Urinary bladder (tissue), 4 donors: ENCODE measurements around the gene DGKB. TPM values are rescaled to one million over a fixed set of nuclear protein-coding genes. Genes with fewer than 3 reads are reported as not detected.

Experiments used
- DNase-seq: peaks from one replicate; pipeline ENCODE4 v3.0.0-alpha.2; 2015; ENCODE audit errors: extremely low spot score
- H3K27ac ChIP-seq: one replicate; pipeline ENCODE4 v1.5.1; 2013; ENCODE audit warnings: low read depth, mild to moderate bottlenecking, moderate library complexity
- H3K36me3 ChIP-seq: one replicate; pipeline ENCODE4 v1.6.1; 2013; ENCODE audit warnings: mild to moderate bottlenecking, moderate library complexity; ENCODE audit not compliant: insufficient read depth
- H3K4me1 ChIP-seq: one replicate; pipeline ENCODE4 v1.6.1; 2013; ENCODE audit warnings: mild to moderate bottlenecking, moderate library complexity; ENCODE audit not compliant: insufficient read depth
- H3K4me3 ChIP-seq: one replicate; pipeline ENCODE4 v1.5.1; 2013; ENCODE audit warnings: low read depth, low read length
- WGBS: extraction: QIAGEN DNeasy Blood & Tissue Kit; methylation state at CpG from one replicate; pipeline ENCODE4 v1.1.7; 2013; 5-methylcytosine and 5-hydroxymethylcytosine counted together
- polyA plus RNA-seq: library from polyadenylated mRNA; stranded (reverse); fragments of 200-250 nt; gene quantifications from one replicate; pipeline ENCODE4 v1.2.3, GENCODE V29; 2013
- total RNA-seq: library from RNA; depleted of rRNA; stranded (reverse); fragments of >200 nt; gene quantifications from one replicate; pipeline ENCODE4 v1.2.3, GENCODE V29; 2014
- donor health status: healthy with polysubstance abuse.
- donor health status: healthy.

DGKB gene
- total and polyA plus RNA-seq, 2 donors: 1.2 to 22.5 TPM

DNA sequence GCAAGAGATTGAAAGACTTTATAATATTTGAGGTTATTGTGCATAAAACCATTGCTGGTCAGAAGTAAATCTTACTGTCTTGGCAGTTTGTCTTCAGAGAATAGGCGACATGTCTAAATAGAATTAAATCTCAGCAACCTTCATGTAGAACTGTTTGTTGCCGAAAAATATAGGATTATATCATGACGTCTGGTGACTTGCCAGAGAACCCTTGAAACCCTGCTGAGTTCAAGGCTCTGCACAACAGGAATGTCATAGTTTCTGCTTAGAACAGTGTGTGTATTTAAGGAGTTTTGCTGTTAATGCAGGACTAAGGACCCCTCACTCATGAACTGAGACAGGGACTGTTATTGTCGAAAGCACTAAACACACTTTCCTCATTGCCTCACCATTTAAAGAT, 706.7 kb downstream of the DGKB start:
- H3K4me3 ChIP-seq: no peak overlapping the region
- no peaks in the 10 kb centered on the region for H3K4me1 ChIP-seq
- no peaks in the 10 kb centered on the region for H3K36me3 ChIP-seq
- H3K27ac ChIP-seq: no peak overlapping the region
- WGBS: 79% methylated on average over 4 of the region's 4 CpGs
- no peak for DNase-seq

DNA sequence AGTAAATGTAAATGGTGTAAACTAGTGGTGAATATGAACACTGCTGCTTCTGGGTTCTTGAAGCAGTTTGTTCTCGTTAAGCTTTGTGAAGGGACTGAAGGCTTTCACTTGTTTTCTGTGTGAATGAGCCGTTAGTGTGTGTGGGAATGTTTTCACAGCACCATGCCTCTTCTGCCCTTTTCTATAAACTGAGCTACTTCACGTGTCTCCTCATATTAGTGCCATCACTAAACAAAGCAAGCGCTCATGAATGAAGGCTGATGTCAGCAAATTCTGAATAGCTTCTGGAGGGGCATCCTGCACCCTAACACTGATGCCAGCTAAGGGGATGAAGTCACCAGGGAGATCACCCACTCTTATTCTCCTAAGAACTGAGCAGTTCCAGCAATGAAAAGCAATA, 707.5 kb downstream of the DGKB start:
- H3K4me3 ChIP-seq: no peak overlapping the region
- WGBS: 79% methylated on average over 4 of the region's 4 CpGs
- no peak for DNase-seq
- no peaks in the 10 kb centered on the region for H3K4me1 ChIP-seq
- H3K27ac ChIP-seq: no peak overlapping the region
- H3K36me3 ChIP-seq: no peaks in the 10 kb centered on the region

DNA sequence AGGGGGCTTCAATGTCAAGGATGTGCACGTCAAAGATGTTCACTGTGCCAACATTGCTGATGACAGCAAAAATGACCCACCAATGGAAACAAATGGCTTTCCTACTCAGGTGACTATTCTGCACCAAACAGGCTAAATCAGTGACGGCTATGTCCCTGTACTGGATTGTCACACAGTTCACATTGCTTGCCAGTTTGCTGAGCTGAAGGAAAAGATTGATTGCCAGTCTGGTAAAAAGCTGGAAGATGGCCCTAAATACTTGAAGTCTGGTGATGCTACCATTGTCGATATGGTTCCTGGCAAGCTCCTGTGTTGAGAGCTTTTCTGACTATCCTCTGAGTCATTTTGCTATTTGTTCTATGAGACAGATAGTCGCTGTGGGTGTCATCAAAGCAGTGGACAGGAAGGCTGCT, 710.9 kb downstream of the DGKB start:
- no peaks in the 10 kb centered on the region for H3K4me1 ChIP-seq
- 92% methylated on average over 4 of the region's 4 CpGs for WGBS

DNA sequence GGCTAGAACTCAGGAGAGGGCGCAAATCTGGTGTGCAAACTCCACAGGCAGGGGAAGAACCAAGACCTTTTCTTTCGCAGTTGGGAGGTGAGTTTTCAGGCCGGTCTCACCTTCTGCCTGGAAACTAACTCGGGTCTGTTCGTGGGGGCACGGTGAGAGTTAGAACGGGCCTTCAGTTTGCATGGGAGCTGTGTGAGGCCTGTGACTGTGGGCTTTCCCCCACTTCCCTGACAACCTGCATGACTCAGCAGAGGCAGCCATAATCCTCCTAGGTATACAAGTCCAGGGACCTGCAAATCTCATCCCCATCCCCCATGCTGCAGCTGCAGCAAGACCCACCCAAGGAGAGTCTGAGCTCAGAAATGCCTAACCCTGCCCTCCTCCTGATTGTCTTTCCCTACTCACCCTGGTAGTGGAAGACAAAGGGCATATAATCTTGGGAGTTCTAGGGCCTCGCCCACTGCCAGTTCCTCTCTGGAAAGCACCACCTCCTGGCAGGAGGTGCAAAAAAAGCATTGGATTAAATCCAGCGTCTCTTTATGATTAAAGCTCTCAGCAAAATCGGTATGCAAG, 718.2 kb downstream of the DGKB start:
- Histone ChIP-seq H3K4me3 (no peak overlapping the region), H3K27ac (no peak overlapping the region), H3K4me1 (no peaks in the 10 kb centered on the region), H3K36me3 (peaks cover 1% of the 10 kb centered on the region)
- 93% methylated on average over 10 of the region's 10 CpGs for WGBS
- no peak for DNase-seq

More for the DNA sequence above, 710.9 kb downstream of the DGKB start:
- no peak overlapping the region for H3K4me3 ChIP-seq
- no peaks in the 10 kb centered on the region for H3K36me3 ChIP-seq
- no peak overlapping the region for H3K27ac ChIP-seq
- DNase-seq: no peak

DNA sequence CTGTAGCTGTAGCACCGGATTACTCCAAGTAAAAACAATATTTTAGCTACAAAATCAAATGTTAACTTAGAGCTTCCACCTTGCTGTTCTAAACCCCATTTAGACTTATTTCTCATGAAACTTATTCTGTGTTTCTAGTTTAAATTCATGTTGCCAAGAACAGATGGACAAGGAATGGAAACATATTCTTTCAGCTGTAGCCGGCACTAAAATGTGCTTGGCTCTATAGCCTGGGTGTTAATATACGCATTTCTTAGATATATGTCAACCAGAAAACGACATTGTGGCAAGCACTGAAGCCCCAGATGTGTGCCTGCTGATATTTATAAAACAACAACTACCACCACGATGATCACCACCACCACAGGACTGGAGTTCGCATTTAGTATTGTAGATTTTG, 722.8 kb downstream of the DGKB start:
- DNase-seq: no peak
- Histone ChIP-seq H3K4me3 (no peak overlapping the region), H3K36me3 (peaks cover 1% of the 10 kb centered on the region), H3K27ac (no peak overlapping the region), H3K4me1 (no peaks in the 10 kb centered on the region)
- WGBS: 81% methylated on average over 6 of the region's 6 CpGs

DNA sequence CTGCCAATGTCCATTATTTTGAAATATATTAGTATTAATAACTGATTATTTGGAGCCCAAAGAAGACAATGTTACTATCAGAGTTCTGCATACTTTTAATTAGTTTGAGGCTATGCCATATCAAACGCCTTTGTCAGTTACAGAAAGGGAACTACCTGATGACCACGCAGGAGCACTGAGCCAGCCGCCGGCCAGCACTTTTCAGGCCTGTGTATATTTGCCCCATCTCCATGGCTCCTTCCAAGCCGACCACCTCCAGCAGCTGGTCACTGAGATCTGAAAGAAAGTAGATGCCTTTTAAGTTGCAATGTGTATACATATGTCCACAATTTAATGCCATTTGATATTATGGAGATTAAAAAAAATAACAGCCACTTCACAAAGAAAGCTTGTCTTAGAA, 724.7 kb downstream of the DGKB start:
- 88% methylated on average over 5 of the region's 5 CpGs for WGBS
- H3K4me1 ChIP-seq: no peaks in the 10 kb centered on the region
- H3K27ac ChIP-seq: no peak overlapping the region
- peaks cover 1% of the 10 kb centered on the region for H3K36me3 ChIP-seq
- no peak overlapping the region for H3K4me3 ChIP-seq
- DNase-seq: no peak

DNA sequence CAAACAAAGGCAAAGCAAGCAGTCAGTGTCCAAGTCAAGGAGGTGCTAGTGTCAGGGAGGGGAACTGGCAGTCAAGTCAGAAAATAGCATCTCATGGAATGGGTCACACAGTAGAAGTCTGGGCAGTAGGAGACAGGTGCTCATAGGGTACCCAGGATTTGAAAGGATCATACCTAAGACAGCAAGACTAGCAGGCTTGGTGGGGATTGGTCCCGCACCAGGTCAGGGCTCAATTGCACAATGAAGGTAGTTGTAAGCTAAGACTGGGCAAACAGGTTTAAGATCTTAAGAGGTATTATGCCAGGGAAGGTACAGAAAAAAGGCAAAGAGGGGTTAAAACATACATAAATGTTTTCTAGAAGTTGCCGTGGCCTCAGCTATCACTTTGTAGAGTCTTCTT, 731.7 kb downstream of the DGKB start:
- 82% methylated on average over 2 of the region's 2 CpGs for WGBS
- H3K4me1 ChIP-seq: no peaks in the 10 kb centered on the region
- no peaks in the 10 kb centered on the region for H3K36me3 ChIP-seq
- H3K27ac ChIP-seq: no peak overlapping the region
- DNase-seq: no peak
- H3K4me3 ChIP-seq: no peak overlapping the region

DNA sequence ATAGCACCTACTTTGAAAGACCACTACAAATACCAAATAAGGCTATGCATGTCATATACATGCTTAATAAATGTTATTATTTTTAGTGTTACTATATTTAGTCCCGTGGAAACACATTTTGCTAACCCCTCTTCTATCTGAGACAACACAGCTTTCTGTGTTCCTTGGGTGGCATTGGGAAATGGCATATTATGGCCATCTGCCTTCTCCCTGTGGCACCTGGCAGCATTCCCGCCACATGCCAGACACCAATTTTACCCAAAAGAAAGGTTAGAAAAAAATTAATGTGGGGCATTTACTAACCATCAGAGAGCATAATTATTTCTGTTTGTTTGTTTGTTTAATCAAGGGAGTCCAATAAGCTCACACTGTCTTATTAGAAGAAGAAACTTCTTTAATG, 744.4 kb downstream of the DGKB start:
- WGBS: 89% methylated on average over 2 of the region's 2 CpGs
- H3K4me1 ChIP-seq: no peaks in the 10 kb centered on the region
- H3K27ac ChIP-seq: no peak overlapping the region
- H3K36me3 ChIP-seq: no peaks in the 10 kb centered on the region
- H3K4me3 ChIP-seq: no peak overlapping the region
- no peak for DNase-seq

DNA sequence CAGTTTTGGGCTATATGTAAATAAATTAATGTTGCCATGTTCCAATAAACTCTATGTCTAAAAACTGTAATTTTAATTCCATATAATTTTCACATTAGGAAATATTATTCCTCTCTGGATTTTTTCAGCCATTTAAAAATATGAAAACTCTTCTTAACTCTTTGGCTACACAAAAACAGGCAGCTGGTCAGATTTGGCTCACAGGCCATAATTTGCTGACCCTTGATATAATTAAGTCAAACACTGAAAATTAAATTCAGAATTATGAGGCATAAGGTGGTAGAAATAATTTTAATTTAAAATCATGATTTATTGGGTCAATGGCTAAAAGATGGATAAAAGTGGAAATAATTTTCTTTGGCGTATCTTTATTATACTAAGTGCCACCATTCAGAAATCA, 746.1 kb downstream of the DGKB start:
- Histone ChIP-seq H3K4me3 (no peak overlapping the region), H3K27ac (no peak overlapping the region), H3K4me1 (no peaks in the 10 kb centered on the region), H3K36me3 (no peaks in the 10 kb centered on the region)
- 99% methylated on average over 1 of the region's 1 CpG for WGBS
- DNase-seq: no peak

DNA sequence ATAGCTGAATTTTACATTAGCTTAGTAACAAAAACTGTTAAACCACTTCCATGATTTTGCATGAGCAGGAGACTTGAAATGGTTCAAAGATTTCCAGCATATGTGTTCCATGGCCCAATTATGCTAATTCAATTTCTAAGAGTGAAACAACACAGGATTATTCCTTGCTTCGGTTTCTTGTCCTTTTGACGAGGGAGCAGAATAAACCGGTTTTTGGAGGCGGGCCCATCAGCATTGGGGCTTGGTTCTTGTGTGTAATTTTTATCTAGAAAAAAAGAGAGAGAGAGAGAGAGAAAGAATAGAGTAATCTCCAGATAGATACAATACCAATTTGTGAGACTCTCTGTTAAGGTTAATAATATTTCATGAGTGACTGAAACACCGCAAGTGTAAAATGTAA, 753.6 kb downstream of the DGKB start:
- Histone ChIP-seq H3K36me3 (no peaks in the 10 kb centered on the region), H3K4me3 (no peak overlapping the region), H3K4me1 (no peaks in the 10 kb centered on the region), H3K27ac (no peak overlapping the region)
- no peak for DNase-seq
- WGBS: 76% methylated on average over 5 of the region's 5 CpGs

DNA sequence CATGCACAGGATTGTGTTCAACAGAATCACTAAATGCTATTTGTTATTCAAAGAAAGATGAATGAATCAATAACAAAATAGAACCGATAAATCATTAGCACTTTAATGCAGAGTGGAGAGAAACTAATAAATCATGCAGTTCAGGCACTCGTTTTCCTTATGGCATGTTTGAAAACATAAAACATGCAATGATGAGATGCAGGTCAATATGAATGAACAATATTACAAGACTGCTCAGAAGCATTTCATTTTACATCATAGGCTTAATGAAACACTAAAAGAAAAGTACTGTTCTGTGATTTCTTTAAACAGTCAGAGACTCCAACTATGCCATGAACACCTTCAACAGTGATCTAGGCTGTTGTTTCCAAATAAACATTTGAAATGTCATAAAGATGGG, 755.0 kb downstream of the DGKB start:
- no peak for DNase-seq
- Histone ChIP-seq H3K4me3 (no peak overlapping the region), H3K4me1 (no peaks in the 10 kb centered on the region), H3K27ac (no peak overlapping the region), H3K36me3 (no peaks in the 10 kb centered on the region)
- 62% methylated on average over 2 of the region's 2 CpGs for WGBS

DNA sequence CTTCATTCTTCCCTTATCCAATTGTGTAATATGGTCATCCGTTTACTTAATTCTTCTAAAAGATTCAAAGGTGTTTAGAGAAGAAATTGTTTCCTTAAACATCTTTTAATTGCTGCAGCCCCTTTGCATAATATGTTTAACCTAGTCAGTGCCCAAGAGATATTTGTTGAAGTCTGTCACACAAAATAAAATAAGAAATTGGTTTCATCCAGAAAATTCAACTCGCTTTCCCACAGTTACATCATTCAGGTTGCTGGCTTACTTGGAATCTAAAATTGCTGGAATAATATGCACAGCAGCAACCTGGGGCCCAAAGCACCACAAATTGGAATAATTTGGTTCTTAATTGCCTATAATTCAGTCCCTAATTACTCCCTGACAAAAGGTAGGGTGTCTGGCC, 758.0 kb downstream of the DGKB start:
- 90% methylated on average over 2 of the region's 2 CpGs for WGBS
- Histone ChIP-seq H3K4me1 (no peaks in the 10 kb centered on the region), H3K4me3 (no peak overlapping the region), H3K36me3 (no peaks in the 10 kb centered on the region), H3K27ac (no peak overlapping the region)
- DNase-seq: no peak

DNA sequence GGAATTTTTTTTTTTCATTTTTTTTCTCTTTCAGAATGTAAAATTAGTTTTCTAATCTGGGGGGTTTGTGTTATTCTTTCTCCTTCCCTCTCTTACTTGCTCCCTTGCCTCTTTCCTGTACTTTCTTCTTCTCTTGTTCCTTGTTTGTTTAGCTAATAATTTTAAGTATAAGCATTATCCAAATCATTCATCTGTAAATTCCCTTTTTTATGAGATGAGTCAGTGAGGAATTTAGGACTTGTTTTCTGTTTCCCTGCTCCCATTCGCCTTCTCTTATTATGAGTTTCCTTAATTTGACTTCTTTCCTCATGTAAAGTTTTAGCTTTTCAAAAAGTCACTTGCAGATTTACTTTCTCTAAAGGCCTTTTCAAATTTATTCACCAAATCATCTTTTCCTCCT, 758.4 kb downstream of the DGKB start:
- DNase-seq: no peak
- 63% methylated on average over 1 of the region's 1 CpG for WGBS
- no peak overlapping the region for H3K27ac ChIP-seq
- no peaks in the 10 kb centered on the region for H3K4me1 ChIP-seq
- no peak overlapping the region for H3K4me3 ChIP-seq
- no peaks in the 10 kb centered on the region for H3K36me3 ChIP-seq

DNA sequence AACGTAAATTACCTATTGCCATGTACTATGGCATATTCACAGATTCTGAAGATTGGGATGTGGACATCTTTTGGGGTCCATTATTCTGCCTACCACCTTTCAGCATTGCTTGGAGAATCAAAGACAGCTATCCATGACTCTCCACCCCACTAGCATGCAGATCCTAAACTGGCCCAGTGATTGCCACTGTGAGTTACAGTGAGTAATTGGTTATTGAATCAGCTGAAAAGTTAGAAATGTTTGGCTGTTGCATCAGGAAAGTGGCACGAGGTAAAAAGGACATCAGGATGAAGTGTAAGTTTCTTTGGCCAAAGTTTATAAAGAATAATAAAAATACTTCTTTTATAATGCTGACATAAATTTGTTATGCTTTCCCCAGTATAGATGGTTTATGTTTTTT, 764.9 kb downstream of the DGKB start:
- WGBS: 81% methylated on average over 2 of the region's 2 CpGs
- Histone ChIP-seq H3K36me3 (no peaks in the 10 kb centered on the region), H3K4me3 (no peak overlapping the region), H3K27ac (no peak overlapping the region), H3K4me1 (no peaks in the 10 kb centered on the region)
- DNase-seq: no peak

DNA sequence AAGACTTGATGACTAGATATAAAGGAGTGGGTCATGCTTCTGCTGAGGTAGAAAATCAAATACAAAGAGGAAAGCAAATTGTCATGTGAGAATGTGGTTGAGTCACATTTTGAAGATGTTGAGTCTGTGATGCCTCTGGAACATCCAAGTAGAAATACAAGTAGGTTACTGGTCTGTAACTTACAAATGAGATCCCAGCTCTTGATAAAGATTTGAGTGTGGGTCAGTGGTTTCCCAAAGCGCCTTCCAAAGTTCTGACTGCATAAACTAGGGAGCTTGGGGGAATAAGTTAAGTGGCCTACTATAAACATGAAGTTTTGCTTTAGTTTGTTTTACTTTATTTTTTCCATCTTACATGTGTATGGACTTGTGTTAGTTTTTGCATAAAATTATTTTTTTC, 768.8 kb downstream of the DGKB start:
- Histone ChIP-seq H3K36me3 (no peaks in the 10 kb centered on the region), H3K27ac (no peak overlapping the region), H3K4me1 (no peaks in the 10 kb centered on the region), H3K4me3 (no peak overlapping the region)
- no peak for DNase-seq
- 94% methylated on average over 1 of the region's 1 CpG for WGBS
